GM19351 (cell line): Measurements from ENCODE around the gene SHKBP1.
A peak's percentile ranks its signal among the peaks of the same experiment; 100 is the strongest.

Experiments used
- ATAC-seq: cut with Tn5 transposase; IDR thresholded peaks from one replicate; pipeline ENCODE4 v1.9.1; 2021; ENCODE audit warnings: mild to moderate bottlenecking, moderate library complexity; ENCODE audit not compliant: unreplicated experiment

SHKBP1 gene

GRCh38 chr19:40600570-40601133, 24.0 kb downstream of the SHKBP1 start:
- no peak for ATAC-seq

- ATAC-seq = no peak
Measured at GRCh38 chr19:40601134-40601974, 24.7 kb downstream of the SHKBP1 start, which contains the start of gene LTBP4. LTBP4 (plus strand) TSS chr19:40601369; CDS start chr19:40601388, 19 bp downstream.

GRCh38 chr19:40603071-40603388, 26.4 kb downstream of the SHKBP1 start:
- no peak for ATAC-seq

GRCh38 chr19:40603389-40604170, 26.9 kb downstream of the SHKBP1 start:
- ATAC-seq = peak; percentile 75

GRCh38 chr19:40604171-40604646, 27.5 kb downstream of the SHKBP1 start:
- no peak for ATAC-seq

GRCh38 chr19:40604647-40605215, 28.1 kb downstream of the SHKBP1 start:
- no peak for ATAC-seq

GRCh38 chr19:40605216-40605971, 28.7 kb downstream of the SHKBP1 start:
- ATAC-seq = no peak

GRCh38 chr19:40607311-40608239, 30.9 kb downstream of the SHKBP1 start:
- ATAC-seq = no peak

GRCh38 chr19:40608240-40608621, 31.6 kb downstream of the SHKBP1 start:
- ATAC-seq = no peak

GRCh38 chr19:40608957-40609356, 32.3 kb downstream of the SHKBP1 start:
- no peak for ATAC-seq

GRCh38 chr19:40609561-40610395, 33.1 kb downstream of the SHKBP1 start:
- ATAC-seq = peak; percentile 57

GRCh38 chr19:40610396-40611064, 33.9 kb downstream of the SHKBP1 start:
- no peak for ATAC-seq

GRCh38 chr19:40611096-40611495, 34.4 kb downstream of the SHKBP1 start:
- no peak for ATAC-seq

- no peak for ATAC-seq
Measured at GRCh38 chr19:40611900-40612698, 35.4 kb downstream of the SHKBP1 start.

- no peak for ATAC-seq
Measured at GRCh38 chr19:40612831-40613689, 36.4 kb downstream of the SHKBP1 start.
